Lung (tissue), 12 donors: Measurements from ENCODE around the gene ZNF516. TPM values are rescaled to one million over a fixed set of nuclear protein-coding genes. Genes with fewer than 3 reads are reported as not detected.

Source experiments
- ATAC-seq: fragments of 200-7000 bp; cut with Tn5 transposase; one replicate; pipeline ENCODE4 v1.9.1; 2020; ENCODE audit warnings: moderate number of reproducible peaks; ENCODE audit not compliant: insufficient read depth, low FRiP score
- DNase-seq, 3 donors: peaks; one replicate each; pipeline ENCODE4 v3.0.0-alpha.2; 2013 to 2017
- H3K27ac ChIP-seq, 2 donors: one replicate each; pipeline ENCODE4 v1.5.1; 2013; ENCODE audit warnings: mild to moderate bottlenecking in 2 of 2, moderate library complexity in 2 of 2, control low read depth in 1 of 2, inconsistent platforms in 1 of 2, low read depth in 1 of 2, low read length in 1 of 2
- H3K27me3 ChIP-seq, 3 donors: one replicate each; pipeline ENCODE4 v1.5.1; 2013; ENCODE audit warnings: low read length in 2 of 3; ENCODE audit not compliant: control insufficient read depth in 3 of 3, insufficient read depth in 3 of 3
- H3K36me3 ChIP-seq, 4 donors: one replicate each; pipeline ENCODE4 v1.5.1; 2013; ENCODE audit warnings: low read length in 4 of 4, mild to moderate bottlenecking in 1 of 4, moderate library complexity in 1 of 4; ENCODE audit not compliant: control insufficient read depth in 4 of 4, insufficient read depth in 4 of 4
- H3K4me1 ChIP-seq, 5 donors: one replicate each; pipeline ENCODE4 v1.5.1; 2013; ENCODE audit warnings: low read length in 5 of 5, mild to moderate bottlenecking in 2 of 5, moderate library complexity in 1 of 5; ENCODE audit not compliant: control insufficient read depth in 5 of 5, insufficient read depth in 5 of 5
- H3K4me3 ChIP-seq: one replicate; pipeline ENCODE4 v1.5.1; 2013; ENCODE audit warnings: mild to moderate bottlenecking, control low read depth, moderate library complexity
- H3K9ac ChIP-seq, 2 donors: one replicate each; pipeline ENCODE4 v1.5.1; 2013; ENCODE audit warnings: low read length in 2 of 2, control low read depth in 1 of 2; ENCODE audit not compliant: insufficient read depth in 1 of 2
- H3K9me3 ChIP-seq, 4 donors: one replicate each; pipeline ENCODE4 v1.5.1; 2013; ENCODE audit warnings: low read length in 3 of 4, mild to moderate bottlenecking in 1 of 4, moderate library complexity in 1 of 4; ENCODE audit not compliant: control insufficient read depth in 4 of 4, insufficient read depth in 3 of 4
- WGBS, 2 donors: extraction: QIAGEN DNeasy Blood & Tissue Kit; methylation state at CpG; one replicate each; pipeline ENCODE4 v1.1.7; 2013; 5-methylcytosine and 5-hydroxymethylcytosine counted together
- polyA plus RNA-seq, 2 donors: library from polyadenylated mRNA; stranded (reverse); fragments of 200-250 nt; gene quantifications; one replicate each; pipeline ENCODE4 v1.2.1, GENCODE V29; 2013
- total RNA-seq, 2 donors: library from RNA; depleted of rRNA in 1 of 2; stranded (reverse); fragments of >200 nt in 1 of 2; gene quantifications; one replicate each; pipeline ENCODE4 v1.2.1, GENCODE V29; 2014 to 2021
- TF ChIP-seq, protein P1 (sequence below): IDR thresholded peaks from 2 replicates; pipeline ENCODE4 v1.5.1; 2012; ENCODE audit warnings: mild to moderate bottlenecking; ENCODE audit errors: control extremely low read depth, extremely low read depth
- donor health status: control.
- donor health status: control.
- donor health status: Bipolar disorder and iron deficiency.
- donor health status: healthy.
- donor health status: DM: yes; HTN: yes; CAD: no.

ZNF516 gene
- total and polyA plus RNA-seq, 4 donors = 7.7 to 45.4 (median 26.4) TPM

DNA sequence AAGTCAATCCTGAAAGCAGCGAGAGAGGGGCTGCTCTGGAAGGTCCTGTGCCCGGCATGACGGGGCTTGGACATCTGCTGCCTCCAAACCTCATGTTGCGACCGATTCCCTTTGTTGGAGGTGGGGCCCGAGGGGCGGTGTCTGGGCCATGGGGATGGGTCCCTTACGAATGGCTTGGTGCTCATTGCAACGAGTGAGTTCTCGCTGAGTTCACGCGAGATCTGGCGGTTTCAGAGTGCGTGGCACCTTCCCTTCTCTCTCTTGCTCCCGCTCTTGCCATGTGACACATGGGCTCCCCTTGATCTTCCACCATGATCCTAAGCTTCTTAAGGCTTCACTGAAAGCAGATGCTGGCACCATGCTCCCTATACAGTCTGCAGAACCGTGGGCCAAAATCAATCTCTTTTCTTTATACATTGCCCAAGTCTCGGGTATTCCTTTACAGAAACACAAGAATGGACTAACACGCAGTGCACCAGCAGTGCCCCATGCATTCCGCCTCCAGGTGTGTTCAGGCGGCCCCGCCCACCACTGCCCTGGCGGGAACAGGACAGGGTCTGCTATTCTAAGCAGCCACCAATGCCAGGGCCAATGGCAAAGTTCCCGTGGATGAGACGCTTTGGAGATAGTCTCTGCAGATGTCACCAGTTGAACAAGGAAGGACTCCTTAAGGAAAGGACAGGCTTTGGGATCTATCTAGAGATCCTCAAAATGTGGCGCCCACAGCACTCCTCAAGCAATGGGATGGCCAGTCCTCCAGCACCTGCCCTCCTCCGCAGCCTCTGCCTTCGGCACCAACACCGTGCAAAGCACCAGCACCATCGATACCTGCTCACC, 63.4 kb downstream of the ZNF516 start:
- Histone ChIP-seq H3K27ac (no peak overlapping the region), H3K36me3 (peaks cover 0 to 30% (median 9%) of the 10 kb centered on the region in 4 donors), H3K9ac (no peak overlapping the region), H3K9me3 (no peaks in the 10 kb centered on the region), H3K4me1 (peaks cover 0 to 14% (median 7%) of the 10 kb centered on the region in 5 donors), H3K27me3 (no peaks in the 10 kb centered on the region), H3K4me3 (no peak overlapping the region)
- WGBS, 2 donors = 96% methylated on average over 29 of the region's 29 CpGs
- DNase-seq (no peak), ATAC-seq (no peak)
- TF ChIP-seq, protein P1, sequence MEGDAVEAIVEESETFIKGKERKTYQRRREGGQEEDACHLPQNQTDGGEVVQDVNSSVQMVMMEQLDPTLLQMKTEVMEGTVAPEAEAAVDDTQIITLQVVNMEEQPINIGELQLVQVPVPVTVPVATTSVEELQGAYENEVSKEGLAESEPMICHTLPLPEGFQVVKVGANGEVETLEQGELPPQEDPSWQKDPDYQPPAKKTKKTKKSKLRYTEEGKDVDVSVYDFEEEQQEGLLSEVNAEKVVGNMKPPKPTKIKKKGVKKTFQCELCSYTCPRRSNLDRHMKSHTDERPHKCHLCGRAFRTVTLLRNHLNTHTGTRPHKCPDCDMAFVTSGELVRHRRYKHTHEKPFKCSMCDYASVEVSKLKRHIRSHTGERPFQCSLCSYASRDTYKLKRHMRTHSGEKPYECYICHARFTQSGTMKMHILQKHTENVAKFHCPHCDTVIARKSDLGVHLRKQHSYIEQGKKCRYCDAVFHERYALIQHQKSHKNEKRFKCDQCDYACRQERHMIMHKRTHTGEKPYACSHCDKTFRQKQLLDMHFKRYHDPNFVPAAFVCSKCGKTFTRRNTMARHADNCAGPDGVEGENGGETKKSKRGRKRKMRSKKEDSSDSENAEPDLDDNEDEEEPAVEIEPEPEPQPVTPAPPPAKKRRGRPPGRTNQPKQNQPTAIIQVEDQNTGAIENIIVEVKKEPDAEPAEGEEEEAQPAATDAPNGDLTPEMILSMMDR = no peak

DNA sequence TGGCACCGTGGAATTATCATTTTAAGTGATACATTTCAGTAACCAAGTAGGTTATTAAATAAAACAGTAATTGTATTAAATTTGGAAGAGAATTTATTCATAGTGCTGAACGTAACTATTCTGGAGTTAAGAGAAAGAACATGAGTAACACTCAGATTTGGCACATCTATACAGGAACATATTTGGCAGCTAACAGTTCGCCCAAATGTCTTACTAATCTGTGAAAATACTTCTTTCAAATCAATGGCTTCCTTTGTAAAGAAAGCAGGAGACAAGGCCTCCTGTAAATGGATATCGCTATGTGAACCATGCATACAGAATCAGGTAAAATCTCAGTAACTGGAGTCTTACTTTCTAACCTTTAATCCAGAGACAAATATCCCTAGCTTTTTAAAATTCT, 64.4 kb downstream of the ZNF516 start:
- no peak overlapping the region for H3K9ac ChIP-seq
- ATAC-seq (no peak), DNase-seq (no peak)
- H3K27ac ChIP-seq = no peak overlapping the region
- peaks cover 7 to 15% (median 14%) of the 10 kb centered on the region in 5 donors for H3K4me1 ChIP-seq
- no peak overlapping the region for H3K4me3 ChIP-seq
- 85 to 90% methylated on average over 4 of the region's 4 CpGs for WGBS, 2 donors
- H3K27me3 ChIP-seq = no peaks in the 10 kb centered on the region
- TF ChIP-seq, protein P1 = no peak
- peaks cover 0 to 26% (median 7%) of the 10 kb centered on the region in 4 donors for H3K36me3 ChIP-seq
- H3K9me3 ChIP-seq = no peaks in the 10 kb centered on the region

DNA sequence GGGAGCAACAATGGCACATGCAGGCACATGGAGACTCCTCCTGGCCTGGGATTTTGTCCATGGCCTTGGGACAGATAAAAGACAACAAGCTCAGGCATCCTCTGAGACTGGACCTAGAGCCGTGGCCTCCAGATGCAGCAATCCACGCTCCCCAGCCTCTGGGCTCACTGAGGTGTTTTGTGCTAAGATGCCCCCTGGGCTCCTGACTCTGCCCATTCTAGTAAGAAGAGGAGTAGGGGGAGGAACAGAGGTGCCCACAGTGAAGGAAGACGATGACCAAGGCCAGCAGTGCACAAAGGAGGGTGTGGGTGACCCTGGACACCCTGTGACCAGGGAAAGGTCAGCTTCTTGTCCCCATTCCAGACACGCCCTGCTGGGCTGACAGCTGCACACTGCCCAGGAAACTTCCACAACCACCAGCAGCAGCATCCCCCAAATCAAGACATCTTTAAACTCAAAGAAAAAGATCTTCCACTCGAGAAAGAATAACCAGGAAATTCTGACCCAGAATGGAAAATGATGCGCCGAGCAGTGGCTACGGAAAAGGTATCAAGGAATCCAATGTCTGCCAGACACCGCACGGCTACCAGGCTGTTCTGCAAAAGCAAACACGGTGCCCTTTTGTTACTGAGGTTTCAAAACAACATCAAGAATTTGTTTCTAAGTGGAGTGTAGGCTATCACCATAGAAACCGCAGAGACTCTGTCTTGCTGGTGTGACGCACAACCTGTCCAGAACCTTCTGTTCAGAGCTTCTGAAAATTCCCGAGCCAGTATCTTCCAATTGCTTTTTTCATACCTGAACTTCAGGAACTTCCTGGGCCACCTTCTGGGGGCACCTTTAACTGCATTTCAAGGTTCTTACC, 65.5 kb downstream of the ZNF516 start:
- Histone ChIP-seq H3K27ac (peak overlapping the region in 1 of 2 donors; percentile 56), H3K27me3 (no peaks in the 10 kb centered on the region), H3K4me3 (no peak overlapping the region), H3K9me3 (no peaks in the 10 kb centered on the region), H3K4me1 (peaks cover 7 to 19% (median 14%) of the 10 kb centered on the region in 5 donors), H3K9ac (no peak overlapping the region), H3K36me3 (peaks cover 0 to 18% (median 7%) of the 10 kb centered on the region in 4 donors)
- ATAC-seq (no peak), DNase-seq (no peak)
- 76 to 85% methylated on average over 14 of the region's 14 CpGs for whole genome bisulfite sequencing, 2 donors
- TF ChIP-seq, protein P1 = no peak
